ENCODE results near the gene PLAAT2. TPM values are rescaled to one million over a fixed set of nuclear protein-coding genes. Genes with fewer than 3 reads are reported as not detected.
A peak's percentile ranks its signal among the peaks of the same experiment; 100 is the strongest.

PLAAT2 gene
- 8.8 and 13.6 TPM in 2 replicates for total RNA-seq (2021)
- Bru-seq, nascent RNA: percentile 69 among the genes with signal in this experiment
- percentile 84 among the genes with signal in this experiment for BruChase-seq, experiment 1, labeled RNA remaining after a 2-hour chase
- percentile 71 among the genes with signal in this experiment for BruChase-seq, experiment 2, labeled RNA remaining after a 6-hour chase
- long read RNA-seq, partial matches to known transcripts: 4 of 15 reads
- long read RNA-seq, other reads (novel, unspliced or antisense): 9 of 15 reads

DNA sequence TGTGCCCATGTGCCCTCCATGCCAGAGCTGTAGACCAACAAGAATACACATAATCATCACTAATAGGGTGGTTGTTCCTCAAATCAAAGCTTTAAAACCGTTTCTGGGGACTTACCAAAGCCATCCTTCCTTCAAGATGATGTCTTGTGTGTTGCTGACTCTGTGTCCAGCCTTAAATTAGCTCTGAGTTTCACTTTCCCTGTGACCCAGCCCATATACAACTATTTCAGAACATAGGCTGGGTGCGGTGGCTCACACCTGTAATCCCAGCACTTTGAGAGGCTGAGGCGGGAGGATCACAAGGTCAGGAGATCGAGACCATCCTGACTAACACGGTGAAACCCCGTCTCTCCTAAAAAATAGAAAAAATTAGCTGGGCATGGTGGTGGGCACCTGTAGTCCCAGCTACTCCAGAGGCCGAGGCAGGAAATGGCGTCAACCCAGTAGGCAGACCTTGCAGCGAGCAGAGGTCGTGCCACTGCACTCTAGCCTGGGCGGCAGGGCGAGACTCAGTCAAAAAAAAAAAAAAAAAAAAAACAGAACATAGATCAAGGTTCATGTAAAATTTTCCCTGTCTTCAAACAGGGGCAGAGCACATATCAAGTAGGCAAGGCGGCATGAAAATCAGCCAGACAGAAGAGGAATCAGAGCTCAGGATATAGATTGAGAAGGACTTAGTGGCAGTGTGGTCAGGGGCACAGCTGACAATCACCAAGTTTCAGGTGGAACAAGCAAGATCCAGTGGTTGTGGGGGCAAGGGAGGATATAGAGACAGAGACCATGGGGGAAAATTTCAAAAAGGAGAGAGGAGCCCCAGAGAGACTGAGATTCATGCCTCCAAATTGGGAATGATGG lies at the start of gene PLAAT2:
Gene PLAAT2 (minus strand): TSS at position 179 of the 855 bp plus-strand sequence. CDS start 55 bp downstream, at position 124.
- Histone ChIP-seq H3K36me3 (ENCODE audit: low read depth) (no peaks in the 10 kb centered on the region), H3K4me3 (no peak within 1 kb of the TSS), H3K79me2 (ENCODE audit: low read depth) (no peaks in the 10 kb centered on the region), H3K9me3 (ENCODE audit: insufficient read depth, low read depth) (no peaks in the 10 kb centered on the region), H3K4me1 (replicated peaks; ENCODE audit: insufficient read depth) (peaks cover 60% of the 10 kb centered on the region), H3K9me2 (ENCODE audit: insufficient read depth) (no peaks in the 10 kb centered on the region; the same call in 1 of the 2 replicates), H3F3A (ENCODE audit: insufficient read depth, low read depth) (peaks cover 29% of the 10 kb centered on the region), H3K27ac (no peak within 1 kb of the TSS), H2AFZ (no peak within 1 kb of the TSS), H3K27me3 (ENCODE audit: insufficient read depth, low read depth) (no peaks in the 10 kb centered on the region), H4K20me1 (ENCODE audit: insufficient read depth) (no peaks in the 10 kb centered on the region), H3K4me2 (no peak within 1 kb of the TSS)
- no peak for DNase-seq
- intact Hi-C loops (cut with micrococcal nuclease; ENCODE audit: unreplicated experiment): loop anchor here (10.0 kb wide), 2 partner anchors 49 to 89 kb away; no protein-coding TSS in a partner anchor
- POLR2A ChIA-PET (ENCODE audit: unreplicated experiment): interaction anchor here (0.6 kb wide), 1 partner anchor 91 kb away, joined by 3 read pairs; no protein-coding TSS in a partner anchor
- no peak for TF ChIP-seq EZH2 (IDR thresholded peaks at IDR 0.05; ENCODE audit: low read depth)
- TF ChIP-seq CTCF (conservative IDR thresholded peaks at IDR 0.05): no peak
- BruUV-seq (replicated peaks): no TSS peak
- CTCF ChIA-PET: interaction anchor here (0.5 to 0.7 kb wide), 4 partner anchors 21 to 688 kb away, joined by 4 to 9 read pairs (median 6); no protein-coding TSS in a partner anchor

GRCh38 chr11:63612181-63612580 lies 49.0 kb upstream of the PLAAT2 start:
- H3K27ac ChIP-seq: peak overlapping the region; percentile 17; the same call in 1 of the 2 replicates
- peaks cover 61% of the 10 kb centered on the region; the same call in 1 of the 2 replicates for H3F3A ChIP-seq (ENCODE audit: insufficient read depth, low read depth)
- peak overlapping the region; percentile 79 for H3K4me2 ChIP-seq
- ChIA-PET POLR2A (ENCODE audit: unreplicated experiment) (no interaction called here), CTCF (no interaction called here)
- no peaks in the 10 kb centered on the region for H3K9me2 ChIP-seq (ENCODE audit: insufficient read depth)
- DNase-seq: no peak
- TF ChIP-seq EZH2 (IDR thresholded peaks at IDR 0.05; ENCODE audit: low read depth): no peak
- TF ChIP-seq CTCF (conservative IDR thresholded peaks at IDR 0.05): no peak
- H3K4me1 ChIP-seq (replicated peaks; ENCODE audit: insufficient read depth): peaks cover 58% of the 10 kb centered on the region
- BruUV-seq (replicated peaks): no TSS peak
- intact Hi-C loops (cut with micrococcal nuclease; ENCODE audit: unreplicated experiment): no loop called here
- peaks cover 51% of the 10 kb centered on the region for H3K79me2 ChIP-seq (ENCODE audit: low read depth)
- no peaks in the 10 kb centered on the region for H3K36me3 ChIP-seq (ENCODE audit: low read depth)
- H3K27me3 ChIP-seq (ENCODE audit: insufficient read depth, low read depth): no peaks in the 10 kb centered on the region
- H2AFZ ChIP-seq: no peak overlapping the region
- H3K4me3 ChIP-seq: peak overlapping the region; percentile 74; the same call in 1 of the 2 replicates
- no peaks in the 10 kb centered on the region for H4K20me1 ChIP-seq (ENCODE audit: insufficient read depth)
- H3K9me3 ChIP-seq (ENCODE audit: insufficient read depth, low read depth): no peaks in the 10 kb centered on the region

DNA sequence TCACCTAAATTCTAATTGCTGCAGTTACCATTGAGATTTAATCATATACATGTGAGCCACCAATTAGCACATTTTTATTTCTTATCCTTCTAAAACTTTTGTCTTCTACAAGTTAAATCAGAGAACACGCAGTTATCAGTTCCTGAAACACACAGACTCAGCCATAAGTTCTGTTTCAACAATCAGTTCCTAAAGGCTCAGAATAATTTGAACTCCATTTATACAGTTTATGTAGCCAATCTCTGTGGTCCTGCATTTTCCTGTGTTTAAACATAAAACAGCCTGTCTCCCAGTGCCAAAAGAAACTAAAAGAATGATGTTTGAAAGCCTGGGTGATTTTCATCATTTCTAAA lies 48.2 kb upstream of the PLAAT2 start:
- Histone ChIP-seq H3K36me3 (ENCODE audit: low read depth) (no peaks in the 10 kb centered on the region), H3K9me3 (ENCODE audit: insufficient read depth, low read depth) (no peaks in the 10 kb centered on the region), H2AFZ (no peak overlapping the region), H3F3A (ENCODE audit: insufficient read depth, low read depth) (peaks cover 61% of the 10 kb centered on the region; the same call in 1 of the 2 replicates), H3K27ac (peak overlapping the region; percentile 89), H3K4me2 (peak overlapping the region; percentile 79), H4K20me1 (ENCODE audit: insufficient read depth) (no peaks in the 10 kb centered on the region), H3K9me2 (ENCODE audit: insufficient read depth) (no peaks in the 10 kb centered on the region), H3K4me1 (replicated peaks; ENCODE audit: insufficient read depth) (peaks cover 64% of the 10 kb centered on the region), H3K79me2 (ENCODE audit: low read depth) (peaks cover 59% of the 10 kb centered on the region), H3K27me3 (ENCODE audit: insufficient read depth, low read depth) (no peaks in the 10 kb centered on the region), H3K4me3 (peak overlapping the region; percentile 74; the same call in 1 of the 2 replicates)
- BruUV-seq (replicated peaks): no TSS peak
- no peak for TF ChIP-seq CTCF (conservative IDR thresholded peaks at IDR 0.05)
- TF ChIP-seq EZH2 (IDR thresholded peaks at IDR 0.05; ENCODE audit: low read depth): no peak
- CTCF ChIA-PET: no interaction called here
- intact Hi-C loops (cut with micrococcal nuclease; ENCODE audit: unreplicated experiment): loop anchor here (2.0 kb wide), 1 partner anchor 81 kb away; no protein-coding TSS in a partner anchor
- POLR2A ChIA-PET (ENCODE audit: unreplicated experiment): no interaction called here
- no peak for DNase-seq
